PC-9 (cell line): Measurements from ENCODE around the gene CHKA.

Experiments
- CTCF ChIP-seq: fragments of 200-600 bp; sonication (generic); conservative IDR thresholded peaks from 2 replicates; pipeline ENCODE4 v1.6.1; 2017; ENCODE audit warnings: mixed run types, antibody characterized with exemption, mild to moderate bottlenecking, moderate library complexity
- EZH2 ChIP-seq: fragments of 200-600 bp; sonication (generic); IDR thresholded peaks from 2 replicates; pipeline ENCODE4 v1.8.0; 2017; ENCODE audit warnings: antibody characterized with exemption, low read depth

- TF ChIP-seq CTCF: no peak
- no peak for TF ChIP-seq EZH2
Observed at GRCh38 chr11:68033708-68034045, 87.5 kb downstream of the CHKA start.
